GM18519 (cell line): ENCODE results near the gene SH3GL3.

ENCODE experiments used
- ATAC-seq: cut with Tn5 transposase; IDR thresholded peaks from one replicate; pipeline ENCODE4 v1.9.1; 2021; ENCODE audit warnings: mild to moderate bottlenecking, moderate library complexity; ENCODE audit not compliant: unreplicated experiment, low FRiP score

SH3GL3 gene

DNA sequence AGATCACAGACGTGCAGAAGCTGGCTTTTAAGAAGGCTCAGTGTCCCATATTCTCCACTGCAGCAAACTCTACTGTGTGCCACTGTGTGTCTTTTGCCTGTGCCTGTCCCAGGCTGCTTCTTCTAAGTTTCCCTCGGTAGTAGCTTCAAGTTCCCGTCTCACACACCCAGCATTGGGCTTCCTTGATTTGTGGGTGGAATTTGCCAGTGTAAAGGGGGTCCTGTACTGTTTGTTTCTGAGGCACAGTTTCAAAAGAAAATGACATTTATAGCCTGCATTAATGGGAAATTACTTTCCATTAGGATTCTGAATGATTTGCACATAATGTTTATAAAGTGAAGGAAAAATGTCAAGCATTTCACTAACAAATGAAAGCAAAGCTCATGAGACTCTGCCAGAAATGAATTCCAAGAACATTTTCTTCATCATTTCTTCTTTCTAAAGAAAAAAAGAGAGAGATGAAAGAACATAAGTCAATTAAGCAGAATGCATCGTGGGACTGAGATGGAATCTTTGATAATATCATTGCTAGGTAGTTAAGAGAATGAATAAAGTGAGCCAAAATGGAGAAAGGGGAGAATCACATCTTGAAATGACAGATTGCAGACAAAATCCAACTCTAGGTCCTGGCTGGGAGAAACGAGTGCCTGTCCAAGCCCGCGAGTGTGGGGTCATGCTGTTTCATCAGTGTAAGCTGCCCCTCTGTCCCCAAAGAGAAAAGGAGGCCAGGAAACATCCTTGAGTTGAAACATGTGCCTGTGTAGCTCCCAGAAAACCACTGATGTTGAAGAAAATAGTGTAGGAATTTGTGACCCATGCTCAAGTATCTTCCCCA lies 158.2 kb downstream of the SH3GL3 start:
- ATAC-seq, result no peak

DNA sequence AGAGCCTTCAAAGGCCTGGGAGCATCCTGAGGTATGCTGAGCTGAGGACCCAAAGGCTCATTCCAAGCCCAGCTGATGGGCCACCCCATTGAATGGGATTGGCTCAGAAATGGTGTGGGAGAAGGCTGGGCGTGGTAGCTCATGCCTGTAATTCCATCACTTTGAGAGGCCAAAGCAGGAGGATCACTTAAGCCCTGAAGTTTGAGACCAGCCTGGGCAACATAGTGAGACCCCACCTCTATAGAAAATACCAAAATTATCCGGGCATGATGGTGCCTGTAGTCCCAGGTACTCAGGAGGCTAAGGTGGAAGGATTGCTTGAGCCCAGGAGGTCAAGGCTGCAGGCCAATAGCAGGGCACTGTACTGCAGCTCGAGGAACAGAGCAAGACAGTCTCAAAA lies 163.0 kb downstream of the SH3GL3 start:
- ATAC-seq, result no peak

DNA sequence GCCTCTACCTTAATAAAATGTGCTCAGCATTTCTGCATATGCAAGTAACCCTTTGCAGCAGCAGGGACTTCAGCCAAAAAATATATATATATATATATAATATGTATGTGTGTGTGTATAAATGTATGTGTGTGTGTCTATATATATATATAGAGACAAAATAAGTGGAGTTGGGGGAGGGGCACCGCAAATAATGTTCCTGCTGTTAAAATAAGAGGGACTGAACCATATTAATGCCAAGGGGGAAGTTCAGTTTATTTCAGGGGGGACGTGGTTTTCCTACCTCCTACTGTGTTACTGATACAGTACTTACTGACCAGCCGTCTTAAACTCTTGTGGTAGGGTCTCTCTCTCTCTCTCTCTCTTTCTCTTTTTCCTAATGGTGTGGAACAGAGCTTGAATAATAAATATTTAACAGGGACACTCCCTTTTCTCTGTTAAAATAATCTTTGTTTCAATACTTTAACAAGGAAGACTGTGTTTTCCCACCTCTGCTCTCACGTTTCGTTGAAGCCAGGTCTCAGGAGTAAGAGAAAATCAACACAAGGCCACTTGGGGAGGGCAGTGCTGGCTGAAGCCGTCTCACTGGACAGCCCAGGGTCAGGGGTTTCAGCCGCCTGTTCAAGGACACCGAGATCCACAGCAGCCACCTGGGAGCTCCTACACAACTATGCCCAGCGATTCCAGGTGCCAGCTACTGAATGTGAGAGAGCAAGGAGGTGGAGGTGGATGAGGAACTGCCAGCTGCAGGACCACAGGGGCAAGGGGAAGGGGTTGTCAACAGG lies 164.0 kb downstream of the SH3GL3 start:
- no peak for ATAC-seq

DNA sequence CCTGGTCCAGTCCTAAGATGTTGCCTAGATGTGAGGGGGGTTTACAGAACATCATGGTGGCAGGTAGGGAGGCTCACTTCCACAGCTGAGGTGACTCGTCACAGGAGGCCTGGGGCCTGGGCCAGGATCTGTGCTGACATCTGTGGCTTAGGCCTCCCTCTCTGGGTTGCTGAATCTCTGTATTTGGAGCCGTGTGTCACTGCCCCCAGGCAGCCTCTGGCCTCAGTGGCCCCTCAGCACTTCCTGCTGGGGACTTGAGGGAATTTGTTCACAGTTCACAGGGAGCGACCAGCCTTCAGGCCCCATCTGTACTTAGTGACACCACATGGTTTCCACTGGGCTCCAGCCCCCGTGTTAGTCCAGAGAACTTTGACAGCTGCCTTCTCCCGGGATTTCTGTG lies 165.1 kb downstream of the SH3GL3 start:
- no peak for ATAC-seq

DNA sequence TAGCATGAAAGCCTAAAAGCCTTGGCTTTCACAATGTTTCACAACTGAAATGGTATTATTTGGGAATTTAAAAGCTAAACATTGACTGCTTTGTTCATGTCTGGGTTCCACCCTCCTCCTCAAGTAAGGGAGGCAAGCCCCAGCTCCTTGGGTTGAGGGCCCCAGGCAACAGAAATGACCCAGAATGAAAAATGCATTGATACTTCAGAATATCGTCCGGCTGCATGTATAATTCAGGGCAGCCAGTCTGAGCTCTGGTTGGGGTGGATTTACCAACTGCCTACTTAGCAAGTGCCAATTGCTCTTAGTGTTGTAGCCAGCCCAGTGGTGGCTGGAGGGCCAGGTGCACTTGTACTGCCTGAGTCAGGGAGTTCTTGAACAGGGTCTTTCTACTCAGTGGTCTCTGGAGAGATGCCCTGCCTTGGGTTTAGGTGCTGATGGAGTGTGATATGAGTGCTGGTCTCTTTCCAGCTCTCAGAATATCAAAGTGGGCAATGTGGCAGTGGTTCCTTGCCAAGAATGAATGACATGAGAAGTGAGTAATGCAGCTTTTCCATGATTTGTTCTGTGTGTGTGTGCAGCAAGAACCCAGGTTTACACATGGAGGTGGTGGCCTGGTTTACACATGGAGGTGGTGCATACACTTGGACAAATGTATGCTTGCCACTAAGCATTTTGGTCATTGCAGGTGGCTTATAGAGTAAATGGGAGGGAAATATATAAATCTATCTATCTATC lies 165.9 kb downstream of the SH3GL3 start:
- ATAC-seq, result no peak

DNA sequence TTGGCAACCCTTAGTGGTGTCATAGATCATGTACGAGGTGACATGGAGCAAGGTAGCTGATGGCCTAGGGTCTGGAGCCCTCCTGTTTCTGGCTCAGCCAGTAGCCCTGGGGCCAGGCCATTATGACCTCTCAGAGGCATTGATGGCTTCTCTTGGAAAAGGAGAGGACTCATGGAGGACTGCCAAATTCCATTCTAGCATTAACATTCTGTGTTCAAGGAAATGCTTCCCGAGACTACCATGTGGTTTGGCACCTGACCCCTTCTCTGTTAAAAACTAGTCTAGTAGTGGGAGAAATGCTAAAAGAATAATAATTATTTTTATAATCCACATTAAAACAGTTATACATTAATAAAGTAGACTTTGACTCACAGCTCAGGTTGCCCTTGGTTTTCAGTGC lies 166.6 kb downstream of the SH3GL3 start:
- ATAC-seq, result no peak

DNA sequence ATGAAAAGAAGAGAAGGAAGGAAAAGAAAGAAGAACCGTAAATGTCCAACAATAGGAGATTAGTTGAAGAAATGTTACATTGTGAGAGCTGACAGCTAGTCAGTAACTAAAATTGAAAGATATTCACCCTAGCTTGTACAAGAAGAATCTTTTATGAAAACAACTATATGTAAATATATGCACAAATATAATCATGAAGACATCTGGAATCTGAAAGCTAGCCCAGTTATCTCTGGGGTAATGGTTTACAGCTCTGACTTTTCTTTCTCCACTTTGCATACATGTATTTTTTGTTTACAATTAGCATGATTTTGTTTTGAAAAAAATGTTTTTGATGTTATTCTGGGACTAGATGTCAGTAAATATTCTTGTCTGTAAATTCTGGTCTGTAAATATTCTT lies 169.7 kb downstream of the SH3GL3 start:
- no peak for ATAC-seq

DNA sequence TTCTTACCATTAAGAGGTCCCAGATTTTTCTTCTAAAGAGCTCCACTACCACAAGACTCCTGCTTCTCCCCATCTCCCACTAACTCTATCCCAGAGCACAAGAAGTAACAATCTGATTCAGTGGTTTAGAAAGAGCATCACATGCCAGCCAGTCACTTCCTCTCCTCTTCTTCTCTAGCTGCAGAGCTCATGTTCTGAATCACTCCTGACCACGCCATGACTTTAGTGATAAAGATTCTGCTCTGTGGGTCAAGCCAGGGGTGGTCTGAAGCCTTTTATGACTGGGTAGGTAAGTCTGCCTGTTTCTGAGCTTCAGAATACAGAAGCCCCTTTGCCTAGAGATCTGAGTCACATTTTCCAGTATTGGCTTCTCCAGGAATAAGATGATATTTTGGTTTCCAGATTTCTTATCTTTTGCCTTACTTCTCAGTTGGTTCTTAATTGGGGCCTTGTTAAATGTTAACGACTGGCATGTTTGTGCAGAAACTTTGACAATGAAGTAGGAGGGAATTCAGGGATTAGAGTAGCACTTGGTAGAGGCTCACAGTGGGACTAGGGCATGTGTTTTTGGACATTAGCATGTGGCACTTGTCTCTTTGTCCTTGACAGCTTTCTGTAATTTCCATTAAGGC lies 179.1 kb downstream of the SH3GL3 start:
- ATAC-seq, result no peak

DNA sequence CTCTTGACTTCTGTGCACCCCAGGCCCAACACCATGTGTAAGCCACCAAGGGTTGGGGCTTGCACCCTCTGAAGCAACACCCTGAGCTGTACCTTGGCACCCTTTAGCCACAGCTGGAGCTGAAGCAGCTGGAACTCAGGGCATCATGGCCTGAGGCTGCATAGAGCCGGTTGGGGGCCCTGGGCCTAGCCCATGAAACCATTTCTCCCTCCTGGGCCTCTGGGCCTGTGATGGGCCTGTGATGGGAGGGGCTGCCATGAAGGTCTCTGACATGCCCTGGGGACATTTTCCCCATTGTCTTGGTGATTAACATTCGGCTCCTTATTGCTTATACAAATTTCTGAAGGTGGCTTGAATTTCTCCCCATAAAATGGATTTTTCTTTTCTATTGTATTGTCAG lies 184.4 kb downstream of the SH3GL3 start:
- no peak for ATAC-seq

DNA sequence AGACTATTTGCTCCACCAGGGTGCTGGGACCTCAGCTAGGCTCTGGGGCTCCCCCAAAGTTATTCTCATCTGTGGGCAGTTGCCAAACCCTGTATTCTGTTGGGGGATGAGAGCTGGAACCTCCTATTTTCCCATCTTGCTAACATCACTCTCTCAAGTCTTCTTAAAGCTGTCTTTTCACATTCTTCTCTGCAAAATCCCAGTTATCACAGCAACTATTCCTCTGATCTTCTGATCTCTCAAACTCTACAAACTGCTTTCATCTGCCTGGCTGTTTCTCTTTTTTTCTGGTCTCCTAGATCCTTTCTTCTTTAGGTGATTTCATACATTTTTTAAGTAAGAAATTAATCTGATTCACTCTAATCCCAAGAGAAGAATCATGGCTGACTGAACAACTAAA lies 196.1 kb downstream of the SH3GL3 start:
- ATAC-seq, result no peak

DNA sequence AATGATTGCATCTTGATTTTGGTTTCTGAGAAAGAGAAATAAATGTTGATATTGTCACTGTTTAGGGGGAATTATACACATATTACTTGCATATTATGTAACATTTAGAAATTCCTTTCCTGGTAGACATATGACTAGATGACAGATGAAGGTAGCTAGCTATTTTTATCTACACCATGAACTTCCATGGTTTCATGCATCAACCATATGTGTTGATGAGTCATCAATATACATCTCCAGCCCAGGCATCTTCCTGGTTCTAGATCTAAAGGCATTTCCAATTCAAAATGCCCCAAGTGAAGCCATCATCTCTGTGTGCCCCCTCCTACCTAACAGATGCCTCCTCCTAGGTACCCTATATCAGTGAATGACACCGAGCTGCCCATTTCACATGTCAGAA lies 197.3 kb downstream of the SH3GL3 start:
- no peak for ATAC-seq

DNA sequence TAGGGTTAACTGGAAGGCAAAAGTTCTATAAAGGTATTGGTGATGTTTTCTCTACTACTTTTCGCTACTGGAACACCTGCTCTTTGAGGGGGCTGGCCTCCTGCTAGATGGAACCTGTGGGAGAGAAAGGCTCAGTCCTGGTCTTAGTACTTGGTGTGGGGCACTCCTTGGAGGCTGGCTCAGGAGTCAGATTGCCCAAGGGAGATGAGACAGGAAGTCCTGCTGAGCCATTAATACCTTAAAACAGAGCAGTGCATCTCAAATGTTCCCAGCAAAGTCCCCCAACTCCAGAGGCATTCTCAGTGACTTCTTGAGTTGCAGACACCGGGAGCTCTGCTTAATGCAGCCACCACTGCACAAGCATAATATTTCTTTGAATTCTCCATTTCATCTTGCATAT lies 203.7 kb downstream of the SH3GL3 start:
- ATAC-seq, result no peak

DNA sequence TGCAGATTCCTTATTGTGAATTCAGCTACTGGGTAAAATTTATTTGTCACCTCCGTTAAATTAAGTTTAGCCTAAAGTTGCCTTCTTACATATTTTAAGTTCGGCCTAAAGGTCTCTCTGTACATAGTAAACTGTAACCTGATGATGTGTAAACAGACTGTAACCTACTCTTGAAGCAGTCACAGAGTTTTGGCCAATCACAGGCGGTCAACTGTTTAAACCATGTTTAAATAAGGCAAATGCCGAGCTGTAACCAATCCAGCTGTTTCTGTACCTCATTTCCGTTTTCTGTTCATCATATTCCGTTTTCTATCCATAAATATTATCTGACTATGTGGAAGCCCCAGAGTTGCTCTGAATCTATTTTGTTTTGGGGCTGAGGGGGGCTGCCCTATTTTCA lies 204.4 kb downstream of the SH3GL3 start:
- no peak for ATAC-seq

DNA sequence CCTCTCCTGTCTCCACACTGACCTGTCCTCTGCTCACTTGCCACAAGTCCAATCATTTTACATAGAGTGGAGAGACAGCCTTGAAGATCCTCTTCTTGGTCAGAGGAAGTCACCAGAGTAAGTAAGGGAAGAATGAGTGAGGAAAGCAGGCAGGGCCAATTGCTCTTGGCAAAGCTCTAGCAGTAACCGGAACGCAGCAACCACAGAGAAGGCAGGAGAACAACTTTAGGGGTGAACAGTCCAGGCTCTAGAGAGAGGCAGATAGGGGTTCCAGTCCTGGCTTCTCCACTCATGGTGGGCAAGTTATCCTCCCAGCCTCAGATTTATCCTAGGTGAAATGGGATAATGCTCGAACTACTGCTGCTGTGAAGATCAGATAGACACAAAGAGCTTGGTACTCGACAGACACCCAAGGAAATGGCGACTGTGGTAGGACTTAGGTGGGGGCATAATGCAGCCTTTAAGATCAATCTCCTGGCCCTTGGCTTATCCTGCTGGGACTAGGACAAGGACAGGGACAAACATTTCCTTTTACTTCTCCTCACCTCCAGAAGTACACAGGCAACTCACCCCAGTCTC lies 205.6 kb downstream of the SH3GL3 start:
- ATAC-seq, result no peak

DNA sequence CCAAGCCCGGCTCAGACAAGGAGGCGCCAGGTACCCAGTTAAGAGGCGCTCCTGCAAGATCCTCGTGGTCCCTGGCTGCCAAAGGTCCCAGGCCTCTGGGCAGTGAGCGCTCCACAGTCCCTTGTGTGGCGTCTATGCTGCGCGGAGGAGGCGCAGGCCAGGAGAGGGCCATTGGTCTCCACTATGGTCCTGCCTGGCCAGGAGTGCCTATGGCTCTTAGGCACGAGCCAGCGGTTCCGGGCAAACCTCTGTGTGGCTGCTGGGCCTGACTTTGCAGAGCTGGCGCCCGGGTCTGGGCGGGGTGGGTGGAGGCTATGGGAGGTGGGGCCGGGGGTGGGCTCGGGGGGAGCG lies 206.1 kb downstream of the SH3GL3 start:
- ATAC-seq, result no peak

DNA sequence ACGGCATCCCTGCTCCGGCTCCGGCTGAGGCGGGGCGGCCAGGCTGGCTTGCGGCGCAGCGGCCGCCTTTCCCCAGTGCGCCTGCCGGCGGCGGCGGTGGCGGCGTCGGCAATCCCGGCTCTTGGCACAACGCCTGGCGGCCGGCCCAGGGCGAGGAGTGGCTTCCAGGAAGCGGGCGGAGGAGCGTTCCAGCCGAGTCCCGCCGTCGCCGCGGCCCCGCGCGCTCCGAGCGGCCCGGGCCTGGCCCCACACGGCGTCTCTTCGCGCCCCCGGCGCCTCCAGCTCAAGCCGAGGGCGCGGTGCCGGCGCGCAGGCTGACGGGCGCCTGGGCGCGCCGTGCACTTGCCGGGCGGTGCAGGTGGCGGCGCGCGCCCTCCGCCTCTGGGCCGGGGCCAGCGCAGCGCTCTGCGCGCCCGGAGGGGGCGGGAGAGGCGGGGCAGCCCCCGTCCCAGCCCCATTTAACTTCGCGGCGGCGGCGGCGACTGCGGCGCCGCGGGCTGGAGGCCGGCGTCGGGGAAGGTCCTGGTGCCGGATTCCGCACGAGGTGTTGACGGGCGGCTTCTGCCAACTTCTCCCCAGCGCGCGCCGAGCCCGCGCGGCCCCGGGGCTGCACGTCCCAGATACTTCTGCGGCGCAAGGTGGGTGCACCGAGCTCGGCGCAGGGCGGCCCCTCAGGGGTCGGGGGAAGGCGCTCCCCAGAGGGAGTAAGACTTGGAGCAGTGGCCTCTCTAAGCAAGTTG lies 206.7 kb downstream of the SH3GL3 start, which contains the start of gene ADAMTSL3:
ADAMTSL3 (plus strand) TSS at position 485 of the 740 bp plus-strand sequence. CDS start 1,639 bp downstream, outside the sequence.
- ATAC-seq, result no peak

DNA sequence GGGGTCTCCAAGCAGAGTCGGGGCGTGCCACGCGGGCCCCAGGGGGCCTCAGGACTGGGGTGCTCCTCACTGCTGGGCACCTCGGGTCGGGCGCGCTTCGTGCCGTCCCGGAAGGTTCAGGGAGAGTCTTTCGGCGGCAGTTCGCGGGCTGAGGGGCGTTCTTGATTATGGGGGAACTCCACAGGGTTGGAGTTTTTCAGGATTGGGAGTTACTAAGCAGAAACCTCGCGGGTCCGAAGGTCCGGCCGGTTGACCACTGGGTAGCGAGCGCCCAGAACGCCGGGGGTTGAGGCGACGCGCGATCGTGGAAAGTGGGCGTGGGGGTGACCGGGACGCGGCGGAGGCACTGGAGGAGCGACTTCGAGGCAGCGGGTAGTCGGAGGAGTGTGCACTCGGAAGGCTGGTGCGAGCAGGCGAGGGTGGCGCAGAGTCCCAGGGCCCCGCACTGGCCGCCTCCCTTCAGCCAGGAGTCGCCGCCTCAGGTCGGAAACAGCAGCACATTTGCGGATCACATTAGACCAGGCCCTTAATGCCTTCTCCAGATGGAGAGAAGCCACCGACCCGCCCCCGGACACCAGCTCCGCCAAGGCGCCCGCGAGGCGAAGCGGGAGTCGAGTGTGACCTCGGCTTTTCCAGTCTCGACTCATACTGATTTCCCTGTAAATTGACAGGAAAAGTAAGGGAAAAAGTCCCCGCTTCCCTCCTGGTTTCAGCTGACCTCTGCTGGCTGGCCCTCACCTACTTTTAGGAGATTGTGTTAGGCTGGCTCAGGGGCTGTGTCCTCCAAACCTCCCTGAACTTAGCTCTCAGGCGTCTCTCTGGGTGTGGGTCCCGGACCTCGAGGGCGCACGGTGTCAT lies 207.5 kb downstream of the SH3GL3 start:
- no peak for ATAC-seq

DNA sequence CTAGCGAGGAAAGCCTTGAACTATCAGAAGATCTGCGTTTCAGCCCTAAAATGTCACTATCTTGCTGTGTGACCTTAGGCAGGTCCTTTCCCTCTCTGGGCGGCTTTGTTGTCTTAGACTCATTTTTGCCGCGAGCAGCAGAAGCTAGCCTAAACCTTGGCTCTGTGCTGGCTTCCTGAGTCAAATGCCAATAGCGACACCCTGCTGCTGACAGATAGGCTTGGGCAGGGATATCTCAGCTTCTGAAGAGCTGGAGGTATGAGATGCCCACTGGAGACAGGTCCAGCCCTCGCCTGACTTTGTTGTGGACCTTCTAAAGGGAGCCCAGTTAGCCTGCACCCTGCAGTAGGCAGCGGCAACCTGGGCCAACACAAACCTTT lies 208.1 kb downstream of the SH3GL3 start:
- ATAC-seq, result no peak

DNA sequence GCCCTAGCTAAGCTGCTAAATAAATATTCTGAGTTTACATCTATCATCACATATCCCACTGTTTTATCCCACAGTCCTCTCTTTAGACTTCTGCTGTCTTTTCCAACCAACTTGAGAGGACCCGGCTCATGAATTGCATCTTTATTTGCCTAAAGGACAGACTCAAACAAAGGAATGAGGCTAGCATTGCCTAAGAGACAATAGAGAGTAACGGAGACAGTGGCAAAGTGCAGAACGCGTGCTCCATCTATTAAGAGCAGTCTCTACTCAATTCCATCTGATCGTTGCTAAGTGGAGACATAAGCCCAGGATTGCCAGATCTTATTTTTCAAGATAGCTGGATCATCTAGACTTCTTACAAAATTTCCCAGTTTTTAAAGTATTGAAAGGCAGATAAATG lies 209.1 kb downstream of the SH3GL3 start:
- ATAC-seq, result no peak
